Smooth muscle cell (in vitro differentiated cells): ENCODE data around the gene ZNF827. TPM values are rescaled to one million over a fixed set of nuclear protein-coding genes. Genes with fewer than 3 reads are reported as not detected.

Experiments
- DNase-seq: peaks from one replicate; lab custom pipeline; 2025; ENCODE audit not compliant: unreplicated experiment; lab: John Stamatoyannopoulos, UW
- H2AFZ ChIP-seq: fragments of 200-600 bp; sonication (generic); 2 replicates; pipeline ENCODE4 v1.6.0; 2016; ENCODE audit warnings: antibody characterized with exemption, low read depth, mild to moderate bottlenecking
- H3F3A ChIP-seq: fragments of 200-600 bp; sonication (generic); 2 replicates; pipeline ENCODE4 v1.6.0; 2017; ENCODE audit warnings: antibody characterized with exemption, low read depth
- H3K27ac ChIP-seq: fragments of 200-600 bp; sonication (generic); 2 replicates; pipeline ENCODE4 v1.5.1; 2016; ENCODE audit warnings: low read depth, mild to moderate bottlenecking
- H3K27me3 ChIP-seq: fragments of 200-600 bp; sonication (generic); 2 replicates; pipeline ENCODE4 v1.6.1; 2016; ENCODE audit warnings: low read depth, mild to moderate bottlenecking
- H3K36me3 ChIP-seq: fragments of 200-600 bp; sonication (generic); 2 replicates; pipeline ENCODE4 v1.5.1; 2016; ENCODE audit warnings: low read depth
- H3K4me1 ChIP-seq: fragments of 200-600 bp; sonication (generic); 2 replicates; pipeline ENCODE4 v1.5.1; 2016; ENCODE audit warnings: low read depth
- H3K4me2 ChIP-seq: fragments of 200-600 bp; sonication (generic); 2 replicates; pipeline ENCODE4 v1.6.0; 2016; ENCODE audit warnings: mild to moderate bottlenecking
- H3K4me3 ChIP-seq: fragments of 200-600 bp; sonication (generic); 2 replicates; pipeline ENCODE4 v1.5.1; 2016; ENCODE audit warnings: mild to moderate bottlenecking
- H3K79me2 ChIP-seq: fragments of 200-600 bp; sonication (generic); 2 replicates; pipeline ENCODE4 v1.6.0; 2016; ENCODE audit warnings: low read depth, mild to moderate bottlenecking
- H3K9ac ChIP-seq: fragments of 200-600 bp; sonication (generic); 2 replicates; pipeline ENCODE4 v1.6.0; 2016; ENCODE audit warnings: low read depth
- H3K9me3 ChIP-seq: fragments of 200-600 bp; sonication (generic); replicated peaks from 2 replicates; pipeline ENCODE4 v1.5.1; 2016; ENCODE audit warnings: low read depth
- H4K20me1 ChIP-seq: fragments of 200-600 bp; sonication (generic); 2 replicates; pipeline ENCODE4 v1.6.0; 2016; ENCODE audit warnings: low read depth
- CTCF ChIP-seq: fragments of 200-600 bp; sonication (generic); IDR thresholded peaks from 2 replicates; pipeline ENCODE4 v1.5.1; 2017; ENCODE audit warnings: borderline replicate concordance, mild to moderate bottlenecking, antibody characterized with exemption; ENCODE audit not compliant: insufficient read depth, poor library complexity, severe bottlenecking
- WGBS: methylation state at CpG from one replicate; pipeline ENCODE4 v1.1.7; 2016; ENCODE audit warnings: low lambda C conversion rate; 5-methylcytosine and 5-hydroxymethylcytosine counted together
- polyA plus RNA-seq: library from polyadenylated mRNA; unstranded; fragments of >200 nt; fragmentation: Nextera tagmentation; extraction: Ambion mirVana; gene quantifications from 2 replicates; pipeline ENCODE4 v1.2.1, GENCODE V29; 2016
- total RNA-seq: library from RNA; depleted of rRNA; stranded (reverse); fragments of >200 nt; gene quantifications from 2 replicates; pipeline ENCODE4 v1.2.3, GENCODE V29; 2014

Gene ZNF827
- total and polyA plus RNA-seq, 2 experiments from 2014 or later: 6.5 to 12.8 TPM

- 93% methylated on average over 7 of the region's 7 CpGs for WGBS
- Histone ChIP-seq H3K9ac (no peak overlapping the region), H3K4me1 (no peaks in the 10 kb centered on the region), H3K79me2 (peaks cover 51% of the 10 kb centered on the region), H3F3A (no peaks in the 10 kb centered on the region), H3K36me3 (no peaks in the 10 kb centered on the region), H3K4me3 (no peak overlapping the region), H2AFZ (no peak overlapping the region), H3K27me3 (no peaks in the 10 kb centered on the region), H4K20me1 (peaks cover 70% of the 10 kb centered on the region), H3K27ac (no peak overlapping the region), H3K4me2 (no peak overlapping the region), H3K9me3 (no peaks in the 10 kb centered on the region)
- TF ChIP-seq CTCF: no peak
- no peak for DNase-seq
Measured at GRCh38 chr4:145904413-145905177, 34.0 kb downstream of the ZNF827 start.

GRCh38 chr4:145902522-145902921 lies 36.1 kb downstream of the ZNF827 start:
- Histone ChIP-seq H2AFZ (no peak overlapping the region), H3K9me3 (no peaks in the 10 kb centered on the region), H3K4me1 (no peaks in the 10 kb centered on the region), H3K36me3 (no peaks in the 10 kb centered on the region), H3K9ac (no peak overlapping the region), H3K4me2 (no peak overlapping the region), H3K27ac (no peak overlapping the region), H3K4me3 (no peak overlapping the region), H3K27me3 (no peaks in the 10 kb centered on the region), H4K20me1 (peaks cover 69% of the 10 kb centered on the region), H3F3A (no peaks in the 10 kb centered on the region), H3K79me2 (peaks cover 35% of the 10 kb centered on the region)
- no peak for TF ChIP-seq CTCF
- WGBS: 98% methylated on average over 13 of the region's 13 CpGs
- DNase-seq: no peak

GRCh38 chr4:145899886-145900460 lies 38.6 kb downstream of the ZNF827 start:
- H4K20me1 ChIP-seq: peaks cover 56% of the 10 kb centered on the region
- WGBS: 90% methylated on average over 4 of the region's 4 CpGs
- no peaks in the 10 kb centered on the region for H3K4me1 ChIP-seq
- H3K9ac ChIP-seq: no peak overlapping the region
- H3K4me2 ChIP-seq: no peak overlapping the region
- H3K36me3 ChIP-seq: no peaks in the 10 kb centered on the region
- no peak overlapping the region for H2AFZ ChIP-seq
- no peak for DNase-seq
- H3K4me3 ChIP-seq: no peak overlapping the region
- H3K27me3 ChIP-seq: no peaks in the 10 kb centered on the region
- no peak for TF ChIP-seq CTCF
- no peaks in the 10 kb centered on the region for H3K9me3 ChIP-seq
- peaks cover 34% of the 10 kb centered on the region for H3K79me2 ChIP-seq
- H3K27ac ChIP-seq: no peak overlapping the region
- H3F3A ChIP-seq: no peaks in the 10 kb centered on the region
